Testis (tissue), 2 donors: ENCODE data around the gene ZFPM1.

Experiments used
- CTCF ChIP-seq, 3 experiments: fragments of 450-650 bp in 2 of 3; fragments of 200-600 bp in 1 of 3; sonication (generic) in 1 of 3; IDR thresholded peaks; one replicate each; pipeline ENCODE4 v1.5.1; 2016 to 2019; ENCODE audit warnings: antibody characterized with exemption in 3 of 3, mild to moderate bottlenecking in 2 of 3, moderate library complexity in 1 of 3
- POLR2A ChIP-seq: fragments of 450-650 bp; IDR thresholded peaks from one replicate; pipeline ENCODE4 v1.6.1; 2017; ENCODE audit warnings: antibody characterized with exemption, mild to moderate bottlenecking, moderate library complexity

- TF ChIP-seq CTCF (IDR thresholded peaks at IDR 0.05) (no peak), POLR2A (no peak)
Measured at GRCh38 chr16:88585927-88586581, 133.0 kb downstream of the ZFPM1 start.
